ENCODE results near the gene S1PR5.
A peak's percentile ranks its signal among the peaks of the same experiment; 100 is the strongest.

The S1PR5 gene

GRCh38 chr19:10516671-10517286, 468 bp downstream of the S1PR5 start:
- DNase-seq = peak in 7 of 56 donors; percentile 34 to 65 (median 56)

- DNase-seq = peak in 1 of 56 donors; percentile 24
Observed at GRCh38 chr19:10516064-10516385, 1.2 kb downstream of the S1PR5 start.

GRCh38 chr19:10514211-10515145, 2.8 kb downstream of the S1PR5 start:
- DNase-seq = peak in 7 of 56 donors; percentile 7 to 47 (median 35)

- no peak for DNase-seq
Observed at GRCh38 chr19:10513223-10513622, 4.0 kb downstream of the S1PR5 start.

- DNase-seq = peak in 5 of 56 donors; percentile 5 to 22 (median 15)
Observed at GRCh38 chr19:10510301-10510802, 6.9 kb downstream of the S1PR5 start.

- no peak for DNase-seq
Observed at GRCh38 chr19:10508707-10509106, 8.5 kb downstream of the S1PR5 start.

GRCh38 chr19:10508036-10508435, 9.2 kb downstream of the S1PR5 start:
- no peak for DNase-seq

- peak in 44 of 56 donors; percentile 5 to 75 (median 34) for DNase-seq
Observed at GRCh38 chr19:10505583-10506229, 11.5 kb downstream of the S1PR5 start.

- peak in 27 of 56 donors; percentile 22 to 74 (median 53) for DNase-seq
Observed at GRCh38 chr19:10503002-10503789, 14.1 kb downstream of the S1PR5 start, which contains the start of gene KEAP1. TSS of gene KEAP1 (minus strand) at chr19:10503356. CDS start at chr19:10500033, 3,323 bp downstream.

GRCh38 chr19:10502524-10503001, 14.7 kb downstream of the S1PR5 start:
- DNase-seq = peak in 55 of 56 donors; percentile 40 to 94 (median 85)

- DNase-seq = peak in 54 of 56 donors; percentile 27 to 92 (median 72)
Observed at GRCh38 chr19:10501971-10502523, 15.2 kb downstream of the S1PR5 start.

- no peak for DNase-seq
Observed at GRCh38 chr19:10500247-10500592, 17.0 kb downstream of the S1PR5 start.

- DNase-seq = no peak
Observed at GRCh38 chr19:10499550-10500246, 17.5 kb downstream of the S1PR5 start.

GRCh38 chr19:10497371-10497770, 19.9 kb downstream of the S1PR5 start:
- DNase-seq = no peak

GRCh38 chr19:10491472-10492047, 25.7 kb downstream of the S1PR5 start:
- DNase-seq = no peak

GRCh38 chr19:10486551-10486950, 30.7 kb downstream of the S1PR5 start:
- no peak for DNase-seq

GRCh38 chr19:10478903-10479384, 38.3 kb downstream of the S1PR5 start:
- DNase-seq = peak; percentile 68 to 98 (median 91)

- DNase-seq = no peak
Observed at GRCh38 chr19:10478476-10478875, 38.8 kb downstream of the S1PR5 start.

- DNase-seq = no peak
Observed at GRCh38 chr19:10474962-10475451, 42.2 kb downstream of the S1PR5 start.
